ENCODE measurements around the gene SMYD3. TPM values are rescaled to one million over a fixed set of nuclear protein-coding genes. Genes with fewer than 3 reads are reported as not detected.

SMYD3 gene
- total RNA-seq, 2 experiments from 2014 or later, result 22.6 to 27.0 TPM

GRCh38 chr1:246066573-246066972, 440.5 kb downstream of the SMYD3 start:
- DNase-seq, result no peak
- ATAC-seq (ENCODE audit: low read depth), result no peak
- Mint-ChIP-seq H3K27me3 (peaks cover 2% of the 10 kb centered on the region), H3K4me3 (no peak overlapping the region), H3K36me3 (peaks cover 2% of the 10 kb centered on the region), H3K27ac (no peak overlapping the region), H3K4me1 (peaks cover 11% of the 10 kb centered on the region), H3K9me3 (no peaks in the 10 kb centered on the region)
- POLR2A ChIA-PET, result no interaction called here

DNA sequence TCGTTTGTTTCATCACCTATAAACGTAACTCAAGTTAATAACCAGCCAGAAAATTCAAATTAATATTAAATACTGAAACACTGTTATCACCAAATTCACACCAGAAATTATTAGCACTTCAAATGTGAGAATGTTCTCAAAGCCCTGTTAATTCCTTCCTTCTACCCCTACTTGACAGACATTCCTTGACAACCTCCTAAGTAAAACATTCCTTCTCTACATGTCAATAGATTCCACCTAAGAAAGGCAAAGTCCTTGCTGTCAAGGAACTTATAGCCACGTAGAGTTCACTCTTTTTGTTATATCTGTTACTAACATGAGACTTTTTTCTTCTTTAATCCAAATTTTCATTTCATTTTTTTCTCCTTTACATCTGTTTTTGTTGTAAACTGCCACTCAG, 441.5 kb downstream of the SMYD3 start:
- Mint-ChIP-seq H3K36me3 (peaks cover 2% of the 10 kb centered on the region), H3K27ac (no peak overlapping the region), H3K27me3 (peaks cover 2% of the 10 kb centered on the region), H3K4me1 (peaks cover 11% of the 10 kb centered on the region), H3K4me3 (no peak overlapping the region), H3K9me3 (no peaks in the 10 kb centered on the region)
- DNase-seq, result no peak
- POLR2A ChIA-PET, result no interaction called here
- no peak for ATAC-seq (ENCODE audit: low read depth)

- ATAC-seq (ENCODE audit: low read depth) (no peak), DNase-seq (no peak)
- Mint-ChIP-seq H3K27me3 (peaks cover 2% of the 10 kb centered on the region), H3K9me3 (no peaks in the 10 kb centered on the region), H3K27ac (no peak overlapping the region), H3K4me1 (peaks cover 11% of the 10 kb centered on the region), H3K4me3 (no peak overlapping the region), H3K36me3 (peaks cover 2% of the 10 kb centered on the region)
- POLR2A ChIA-PET, result no interaction called here
Measured at GRCh38 chr1:246064891-246065290, 442.2 kb downstream of the SMYD3 start.

DNA sequence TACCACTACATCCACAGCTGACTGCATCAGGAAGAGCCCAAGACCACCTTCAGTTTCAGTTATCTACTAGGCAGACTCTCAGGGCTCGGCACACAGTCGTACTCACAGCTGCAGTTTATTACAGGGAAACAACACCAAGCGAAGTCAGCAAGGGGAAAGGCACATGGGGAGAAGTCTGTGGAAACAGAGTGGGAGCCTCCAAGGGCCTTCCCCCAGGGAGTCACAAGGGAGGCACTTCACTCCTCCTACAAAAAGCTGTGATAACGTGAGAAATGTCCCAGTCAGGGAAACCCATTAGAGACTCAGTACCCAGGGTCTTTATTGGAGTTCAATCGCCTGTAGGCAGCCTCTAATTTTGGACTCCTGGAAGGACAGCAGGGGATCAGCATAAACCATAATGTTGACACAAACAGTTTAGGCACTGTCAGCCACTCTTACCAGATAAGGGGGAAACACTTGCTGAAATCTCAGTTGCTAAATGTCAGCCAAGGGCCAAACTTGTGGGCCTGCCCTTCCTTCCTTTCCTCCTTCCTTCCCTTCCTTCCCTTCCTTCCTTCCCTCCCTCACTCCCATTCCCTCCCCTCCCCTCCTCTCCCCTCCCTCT, 444.0 kb downstream of the SMYD3 start:
- Mint-ChIP-seq H3K27me3 (peaks cover 2% of the 10 kb centered on the region), H3K4me1 (peaks cover 7% of the 10 kb centered on the region), H3K9me3 (no peaks in the 10 kb centered on the region), H3K36me3 (peaks cover 2% of the 10 kb centered on the region), H3K27ac (no peak overlapping the region), H3K4me3 (no peak overlapping the region)
- POLR2A ChIA-PET, result no interaction called here
- ATAC-seq (ENCODE audit: low read depth) (no peak), DNase-seq (no peak)

- ATAC-seq (ENCODE audit: low read depth) (no peak), DNase-seq (no peak)
- POLR2A ChIA-PET, result no interaction called here
- Mint-ChIP-seq H3K36me3 (no peaks in the 10 kb centered on the region), H3K27ac (no peak overlapping the region), H3K27me3 (no peaks in the 10 kb centered on the region), H3K9me3 (no peaks in the 10 kb centered on the region), H3K4me1 (no peaks in the 10 kb centered on the region), H3K4me3 (no peak overlapping the region)
Measured at GRCh38 chr1:246058466-246058865, 448.6 kb downstream of the SMYD3 start.

- no peak for DNase-seq
- H3K4me3 Mint-ChIP-seq, result no peak overlapping the region
- peaks cover 2% of the 10 kb centered on the region for H3K36me3 Mint-ChIP-seq
- H3K4me1 Mint-ChIP-seq, result no peaks in the 10 kb centered on the region
- POLR2A ChIA-PET, result no interaction called here
- no peak overlapping the region for H3K27ac Mint-ChIP-seq
- no peaks in the 10 kb centered on the region for H3K9me3 Mint-ChIP-seq
- no peak for ATAC-seq (ENCODE audit: low read depth)
- no peaks in the 10 kb centered on the region for H3K27me3 Mint-ChIP-seq
Measured at GRCh38 chr1:246052603-246053002, 454.5 kb downstream of the SMYD3 start.

- DNase-seq, result no peak
- ATAC-seq (ENCODE audit: low read depth), result no peak
- no peaks in the 10 kb centered on the region for H3K27me3 Mint-ChIP-seq
- H3K36me3 Mint-ChIP-seq, result peaks cover 2% of the 10 kb centered on the region
- POLR2A ChIA-PET, result no interaction called here
- H3K4me3 Mint-ChIP-seq, result no peak overlapping the region
- H3K27ac Mint-ChIP-seq, result no peak overlapping the region
- no peaks in the 10 kb centered on the region for H3K4me1 Mint-ChIP-seq
- H3K9me3 Mint-ChIP-seq, result no peaks in the 10 kb centered on the region
Measured at GRCh38 chr1:246051909-246052518, 455.1 kb downstream of the SMYD3 start.

GRCh38 chr1:246048693-246049092, 458.4 kb downstream of the SMYD3 start:
- Mint-ChIP-seq H3K27ac (no peak overlapping the region), H3K9me3 (peaks cover 1% of the 10 kb centered on the region), H3K36me3 (peaks cover 4% of the 10 kb centered on the region), H3K4me1 (no peaks in the 10 kb centered on the region), H3K27me3 (no peaks in the 10 kb centered on the region), H3K4me3 (no peak overlapping the region)
- DNase-seq (no peak), ATAC-seq (ENCODE audit: low read depth) (no peak)
- POLR2A ChIA-PET, result no interaction called here

DNA sequence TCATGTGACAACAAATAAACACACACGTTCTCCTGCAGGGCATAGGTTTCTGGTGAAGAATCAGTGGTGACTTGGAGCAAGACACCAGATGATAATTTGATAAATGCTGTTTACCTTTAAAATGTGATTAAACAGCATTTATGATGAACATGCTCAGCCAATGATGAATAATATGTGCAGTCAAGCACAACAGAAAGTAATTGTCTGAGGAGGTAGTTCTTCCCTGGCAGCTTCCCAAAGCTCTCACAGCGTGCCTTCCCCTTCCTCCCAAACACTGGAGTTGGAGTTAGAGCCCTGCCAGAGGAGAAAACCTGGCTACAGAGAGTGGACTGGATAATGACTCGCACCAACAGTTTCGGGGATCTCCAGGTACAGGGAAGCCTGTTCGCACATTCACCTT, 463.5 kb downstream of the SMYD3 start:
- H3K4me3 Mint-ChIP-seq, result no peak overlapping the region
- ATAC-seq (ENCODE audit: low read depth) (no peak), DNase-seq (no peak)
- peaks cover 1% of the 10 kb centered on the region for H3K9me3 Mint-ChIP-seq
- no peak overlapping the region for H3K27ac Mint-ChIP-seq
- no peaks in the 10 kb centered on the region for H3K4me1 Mint-ChIP-seq
- no peaks in the 10 kb centered on the region for H3K27me3 Mint-ChIP-seq
- H3K36me3 Mint-ChIP-seq, result peaks cover 2% of the 10 kb centered on the region
- POLR2A ChIA-PET, result no interaction called here

- Mint-ChIP-seq H3K27me3 (no peaks in the 10 kb centered on the region), H3K4me3 (no peak overlapping the region), H3K4me1 (no peaks in the 10 kb centered on the region), H3K27ac (no peak overlapping the region), H3K9me3 (peaks cover 1% of the 10 kb centered on the region), H3K36me3 (peaks cover 2% of the 10 kb centered on the region)
- ATAC-seq (ENCODE audit: low read depth) (no peak), DNase-seq (no peak)
- POLR2A ChIA-PET, result no interaction called here
Measured at GRCh38 chr1:246041360-246041759, 465.7 kb downstream of the SMYD3 start.

DNA sequence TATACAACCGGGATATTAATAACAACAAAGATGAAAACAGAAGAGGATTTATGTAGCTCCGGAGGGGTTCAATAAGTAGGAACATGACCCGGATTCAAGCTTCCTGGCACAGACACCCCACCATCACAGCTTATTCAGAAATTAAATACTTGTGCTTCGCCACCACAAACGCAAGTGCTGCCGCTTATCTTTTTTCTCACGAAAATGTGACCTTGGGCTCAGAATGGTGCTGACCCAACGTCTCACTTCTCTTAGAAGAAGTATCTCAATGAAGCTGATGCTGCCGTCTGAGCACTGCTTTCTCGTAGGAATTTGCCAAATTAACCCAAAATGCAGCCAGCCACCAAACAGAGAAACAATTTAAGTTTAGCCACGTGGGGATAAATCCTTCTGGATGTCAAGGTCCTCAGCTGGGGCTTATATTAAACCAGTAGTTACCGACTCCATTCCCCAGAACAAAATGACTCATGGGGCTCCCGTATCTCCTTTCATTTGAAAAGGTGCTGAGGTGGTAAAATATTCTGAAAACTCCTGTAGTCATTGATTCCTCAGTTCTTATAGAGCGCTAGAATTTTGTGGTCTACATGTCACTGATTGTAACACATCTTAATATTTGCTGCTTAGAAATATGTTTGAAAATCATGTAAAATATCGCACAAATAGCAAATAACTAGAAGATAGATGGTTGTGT, 466.7 kb downstream of the SMYD3 start:
- no peaks in the 10 kb centered on the region for H3K4me1 Mint-ChIP-seq
- POLR2A ChIA-PET, result no interaction called here
- no peaks in the 10 kb centered on the region for H3K36me3 Mint-ChIP-seq
- DNase-seq, result no peak
- H3K4me3 Mint-ChIP-seq, result no peak overlapping the region
- ATAC-seq (ENCODE audit: low read depth), result no peak
- no peak overlapping the region for H3K27ac Mint-ChIP-seq
- no peaks in the 10 kb centered on the region for H3K27me3 Mint-ChIP-seq
- peaks cover 1% of the 10 kb centered on the region for H3K9me3 Mint-ChIP-seq

GRCh38 chr1:246039584-246039983, 467.5 kb downstream of the SMYD3 start:
- ATAC-seq (ENCODE audit: low read depth), result no peak
- no peaks in the 10 kb centered on the region for H3K9me3 Mint-ChIP-seq

GRCh38 chr1:246037832-246038231, 469.2 kb downstream of the SMYD3 start:
- Mint-ChIP-seq H3K27me3 (no peaks in the 10 kb centered on the region), H3K27ac (no peak overlapping the region), H3K4me1 (no peaks in the 10 kb centered on the region), H3K4me3 (no peak overlapping the region), H3K9me3 (no peaks in the 10 kb centered on the region), H3K36me3 (no peaks in the 10 kb centered on the region)
- DNase-seq (no peak), ATAC-seq (ENCODE audit: low read depth) (no peak)
- POLR2A ChIA-PET, result no interaction called here

More at GRCh38 chr1:246039584-246039983, 467.5 kb downstream of the SMYD3 start:
- Mint-ChIP-seq H3K4me1 (no peaks in the 10 kb centered on the region), H3K27me3 (no peaks in the 10 kb centered on the region), H3K27ac (no peak overlapping the region), H3K36me3 (no peaks in the 10 kb centered on the region), H3K4me3 (no peak overlapping the region)
- DNase-seq, result no peak
- POLR2A ChIA-PET, result no interaction called here

GRCh38 chr1:246036175-246036574, 470.9 kb downstream of the SMYD3 start:
- Mint-ChIP-seq H3K27ac (no peak overlapping the region), H3K4me3 (no peak overlapping the region), H3K4me1 (no peaks in the 10 kb centered on the region), H3K36me3 (no peaks in the 10 kb centered on the region), H3K9me3 (no peaks in the 10 kb centered on the region), H3K27me3 (no peaks in the 10 kb centered on the region)
- POLR2A ChIA-PET, result no interaction called here
- DNase-seq (no peak), ATAC-seq (ENCODE audit: low read depth) (no peak)

Measured in activated naive CD8-positive, alpha-beta T cell treated with anti-CD3 and anti-CD28 coated beads, Interleukin-2, amount 10 ng/mL, durations not matched to agents 7 days and 5 days (primary cell).